HG03521 (cell line): ENCODE measurements around the gene UTF1.
A peak's percentile ranks its signal among the peaks of the same experiment; 100 is the strongest.

ENCODE experiments used
- ATAC-seq: cut with Tn5 transposase; IDR thresholded peaks from one replicate; pipeline ENCODE4 v1.9.1; 2021; ENCODE audit warnings: mild to moderate bottlenecking, moderate library complexity; ENCODE audit not compliant: unreplicated experiment

UTF1 gene

GRCh38 chr10:133243593-133243992 is 13.6 kb downstream of the UTF1 start:
- ATAC-seq = no peak

DNA sequence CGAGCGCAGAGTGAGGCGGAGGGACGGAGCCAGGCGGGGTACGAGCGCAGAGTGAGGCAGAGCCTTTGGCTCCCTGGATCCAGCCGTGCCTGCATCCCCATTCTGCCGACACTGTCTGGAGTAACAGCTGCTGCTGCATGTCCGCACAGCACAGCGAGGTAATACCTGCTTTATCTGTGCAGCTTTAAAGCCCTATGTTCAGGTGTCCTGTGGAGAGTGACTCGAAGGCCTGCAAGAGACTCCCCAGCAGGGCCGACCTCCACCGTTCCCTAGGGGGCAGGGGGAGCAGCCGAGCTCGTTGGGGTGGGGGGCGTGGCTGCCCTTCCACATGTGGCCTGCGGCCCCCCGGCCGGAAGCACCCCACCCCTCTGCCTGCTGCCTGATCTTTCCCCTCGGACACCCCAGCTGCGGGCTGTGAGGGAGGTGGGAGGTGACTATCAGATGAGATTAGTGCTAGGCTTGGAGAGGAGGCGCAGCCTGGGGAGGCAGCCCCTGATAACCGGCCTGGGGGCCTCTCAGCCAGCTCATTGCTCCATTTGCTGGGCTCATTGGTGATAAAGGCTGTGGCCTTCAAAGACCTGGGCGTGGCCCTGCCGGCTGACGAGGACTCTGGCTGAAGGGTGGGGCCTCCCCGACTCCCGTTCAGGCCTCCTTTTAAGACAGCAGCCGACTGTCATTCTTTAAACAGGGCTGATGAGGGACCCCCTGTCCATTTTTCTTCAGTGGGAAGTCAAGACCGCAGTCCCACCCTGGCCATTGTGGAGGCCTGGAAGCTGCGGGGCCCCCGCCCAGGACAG is 15.6 kb downstream of the UTF1 start:
- ATAC-seq = no peak

- no peak for ATAC-seq
Observed at GRCh38 chr10:133246236-133246626, 16.2 kb downstream of the UTF1 start.

GRCh38 chr10:133247681-133248333 is 17.8 kb downstream of the UTF1 start:
- ATAC-seq = no peak

- ATAC-seq = no peak
Observed at GRCh38 chr10:133248334-133248715, 18.3 kb downstream of the UTF1 start.

GRCh38 chr10:133249094-133249780 is 19.2 kb downstream of the UTF1 start:
- no peak for ATAC-seq

DNA sequence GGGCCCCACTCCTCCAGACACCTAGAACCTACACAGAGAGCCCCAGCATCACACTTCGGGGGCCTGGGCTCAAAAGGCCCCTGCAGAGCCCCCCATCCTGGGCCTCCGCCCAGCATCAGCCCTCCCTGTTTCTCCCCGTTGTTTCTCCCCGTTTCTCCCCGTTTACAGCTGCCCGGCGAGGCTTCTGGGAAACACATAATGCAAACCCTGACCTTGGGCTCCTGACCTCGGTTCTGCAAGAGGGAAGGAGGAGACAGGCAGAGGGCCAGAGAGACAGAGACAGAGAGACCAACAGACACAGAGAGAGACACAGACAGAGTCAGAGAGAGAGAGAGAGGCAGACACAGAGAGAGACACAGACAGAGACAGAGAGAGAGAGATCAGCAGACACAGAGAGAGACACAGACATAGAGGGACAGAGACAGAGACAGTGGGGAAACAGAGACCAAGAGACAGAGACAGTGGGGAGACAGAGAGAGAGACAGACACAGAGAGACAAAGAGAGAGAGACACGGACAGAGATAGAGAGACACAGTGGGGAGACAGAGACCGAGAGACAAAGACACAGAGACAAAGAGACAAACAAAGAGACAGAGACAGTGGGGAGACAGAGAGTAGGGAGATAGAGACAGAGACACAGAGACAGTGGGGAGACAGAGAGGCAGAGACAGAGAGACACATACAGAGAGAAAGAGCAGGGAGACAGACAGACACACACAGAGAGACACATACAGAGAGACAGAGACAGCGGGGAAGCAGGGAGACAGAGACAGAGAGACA is 20.1 kb downstream of the UTF1 start:
- no peak for ATAC-seq

- ATAC-seq = no peak
Observed at GRCh38 chr10:133251388-133252222, 21.6 kb downstream of the UTF1 start.

DNA sequence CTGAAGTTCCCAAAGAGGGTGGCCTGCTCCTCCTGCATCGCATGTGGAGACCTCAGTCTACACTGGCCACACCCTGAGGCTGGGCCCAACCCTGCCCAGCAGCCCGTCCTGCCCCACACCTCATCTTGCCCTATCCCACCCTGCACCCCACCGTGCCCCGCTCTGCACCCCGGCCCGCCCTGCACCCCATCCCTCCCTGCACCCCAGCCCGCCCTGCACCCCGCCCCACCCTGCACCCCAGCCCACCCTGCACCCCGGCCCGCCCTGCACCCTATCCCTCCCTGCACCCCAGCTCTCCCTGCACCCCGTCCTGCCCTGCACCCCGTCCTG is 22.2 kb downstream of the UTF1 start:
- no peak for ATAC-seq

DNA sequence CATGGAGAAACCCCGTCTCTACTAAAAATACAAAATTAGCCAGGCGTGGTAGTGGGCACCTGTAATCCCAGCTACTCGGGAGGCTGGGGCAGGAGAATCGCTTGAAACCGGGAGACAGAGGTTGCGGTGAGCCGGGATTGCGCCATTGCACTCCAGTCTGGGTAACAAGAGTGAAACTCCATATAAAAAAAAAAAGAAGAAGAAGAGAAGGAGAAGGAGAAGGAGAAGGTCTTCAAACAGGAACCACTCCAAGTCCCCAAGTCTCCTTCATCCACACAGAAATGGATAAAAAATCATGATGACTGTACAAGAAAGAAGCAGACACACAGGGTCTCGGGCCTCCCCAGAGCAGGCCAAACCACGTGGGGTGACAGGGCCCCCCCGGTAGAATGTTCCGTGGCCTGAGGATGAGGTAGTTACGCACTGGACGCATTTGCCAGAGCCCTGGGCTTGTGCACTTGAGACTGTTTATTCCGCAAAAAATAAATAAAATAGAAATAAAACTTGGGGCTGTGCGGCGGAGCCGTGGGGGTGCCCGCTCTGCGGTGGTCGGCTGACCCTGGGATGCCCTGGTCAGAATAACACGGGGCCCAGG is 23.4 kb downstream of the UTF1 start:
- no peak for ATAC-seq

GRCh38 chr10:133254421-133255120 is 24.6 kb downstream of the UTF1 start:
- ATAC-seq = no peak

GRCh38 chr10:133255323-133255722 is 25.3 kb downstream of the UTF1 start:
- no peak for ATAC-seq

DNA sequence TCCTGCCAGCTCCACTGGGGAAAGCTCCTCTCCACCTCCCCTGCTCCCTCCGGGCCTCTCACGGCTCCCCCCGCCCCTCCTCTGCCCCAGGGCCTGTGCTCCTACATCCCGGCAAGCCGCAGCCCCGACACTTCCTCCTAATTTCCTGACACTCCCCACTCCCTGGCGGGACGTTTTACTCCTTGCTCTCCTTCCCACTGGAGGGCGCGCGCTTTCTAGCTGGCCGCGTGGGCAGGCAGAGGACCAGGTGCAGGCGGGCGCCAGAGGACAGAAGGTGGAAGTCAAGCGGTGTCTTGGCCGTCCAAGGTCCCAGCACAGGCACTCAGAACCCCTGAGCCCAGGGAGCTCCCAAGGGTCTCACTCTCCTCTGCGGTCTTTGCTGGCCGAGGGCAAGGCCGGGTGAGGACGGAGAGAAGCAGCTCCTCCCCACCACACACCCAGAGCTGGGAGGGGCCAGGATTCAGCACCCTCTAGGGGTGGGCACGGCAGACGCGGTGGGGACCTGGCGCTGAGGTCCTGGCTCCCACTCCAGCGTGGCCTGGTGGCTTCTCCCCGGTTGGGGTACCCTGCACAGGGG is 27.6 kb downstream of the UTF1 start:
- ATAC-seq = no peak

DNA sequence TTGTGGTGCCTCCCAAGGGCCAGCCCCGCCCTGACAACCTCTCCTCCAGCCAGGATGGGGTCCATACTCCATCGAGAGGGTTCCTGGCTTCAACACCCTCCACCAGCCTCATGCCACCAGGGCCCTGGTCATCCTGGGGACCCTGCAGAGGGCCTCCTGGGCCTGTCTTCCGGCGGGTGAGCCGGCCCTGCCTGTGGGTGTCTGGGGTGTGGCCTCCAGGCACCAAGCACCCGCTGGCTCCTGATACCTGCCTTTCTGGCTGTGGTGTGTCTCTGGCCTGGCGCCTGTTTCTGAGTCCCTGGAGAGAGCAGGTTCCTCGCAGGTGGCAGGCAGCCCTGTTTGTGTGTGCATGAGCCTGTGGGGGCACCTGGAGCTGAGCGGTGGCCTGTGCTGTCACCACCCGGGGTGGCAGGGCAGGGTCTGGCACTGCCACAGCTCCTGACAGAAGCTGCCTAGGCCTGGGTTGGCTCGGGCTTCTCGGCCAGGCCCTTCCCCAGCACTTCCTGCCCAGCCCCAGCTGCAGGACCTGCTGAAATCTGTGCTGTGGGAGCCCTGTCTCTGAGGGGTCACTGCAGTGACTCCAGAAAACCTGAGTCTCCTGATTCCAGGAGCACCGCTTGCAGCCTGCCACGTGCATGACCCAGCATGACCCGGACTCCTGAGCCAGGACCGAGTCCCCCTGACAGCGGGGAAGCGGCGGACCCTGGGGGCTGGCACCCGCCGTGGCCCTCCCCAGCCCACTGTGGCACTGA is 28.2 kb downstream of the UTF1 start:
- ATAC-seq = no peak

- ATAC-seq = no peak
Observed at GRCh38 chr10:133258818-133259601, 29.0 kb downstream of the UTF1 start.

GRCh38 chr10:133259602-133259989 is 29.6 kb downstream of the UTF1 start:
- ATAC-seq = no peak

- peak; percentile 36 for ATAC-seq
Observed at GRCh38 chr10:133260895-133261725, 31.1 kb downstream of the UTF1 start.
